PC-9 (cell line): ENCODE data around the gene PECR.

Experiments used
- CTCF ChIP-seq: fragments of 200-600 bp; sonication (generic); conservative IDR thresholded peaks from 2 replicates; pipeline ENCODE4 v1.6.1; 2017; ENCODE audit warnings: mixed run types, antibody characterized with exemption, mild to moderate bottlenecking, moderate library complexity
- EZH2 ChIP-seq: fragments of 200-600 bp; sonication (generic); IDR thresholded peaks from 2 replicates; pipeline ENCODE4 v1.8.0; 2017; ENCODE audit warnings: antibody characterized with exemption, low read depth

GRCh38 chr2:216082117-216082711 lies 605 bp upstream of the PECR start:
- TF ChIP-seq CTCF, result no peak
- TF ChIP-seq EZH2, result no peak
